ENCODE measurements around the gene EPHB2. TPM values are rescaled to one million over a fixed set of nuclear protein-coding genes. Genes with fewer than 3 reads are reported as not detected.

Gene EPHB2
- total and polyA plus RNA-seq, 8 donors = 0.13 to 88.1 (median 2.6) TPM; not detected in 1

DNA sequence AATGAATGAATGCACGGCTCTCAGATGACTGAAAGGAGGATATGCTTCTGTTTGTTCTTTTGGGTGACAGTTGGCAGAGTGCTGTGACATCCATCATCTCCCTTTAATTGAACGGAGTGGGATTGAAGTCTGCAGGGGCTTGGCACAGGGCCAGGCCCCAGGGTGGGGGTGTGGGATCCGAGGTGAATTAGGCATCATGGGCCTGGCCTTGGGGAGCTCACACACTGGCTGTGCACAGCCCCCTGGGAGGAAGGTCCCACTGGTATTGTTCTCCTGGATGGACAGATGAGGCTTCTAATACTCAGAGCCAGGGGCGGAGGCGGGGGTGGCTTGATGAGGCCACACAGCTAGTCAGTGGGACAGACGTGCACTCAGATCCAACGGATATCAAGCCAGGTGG is 19.3 kb downstream of the EPHB2 start:
- intact Hi-C loops (cut with DNase I; ENCODE audit: low total_unique reads) = no loop called here
- no peaks in the 10 kb centered on the region for H3K36me3 ChIP-seq
- TF ChIP-seq POLR2A (IDR thresholded peaks at IDR 0.05) (no peak), POLR2AphosphoS5 (IDR thresholded peaks at IDR 0.05) (no peak), EP300 (IDR thresholded peaks at IDR 0.05) (no peak)
- TF ChIP-seq, protein P1, sequence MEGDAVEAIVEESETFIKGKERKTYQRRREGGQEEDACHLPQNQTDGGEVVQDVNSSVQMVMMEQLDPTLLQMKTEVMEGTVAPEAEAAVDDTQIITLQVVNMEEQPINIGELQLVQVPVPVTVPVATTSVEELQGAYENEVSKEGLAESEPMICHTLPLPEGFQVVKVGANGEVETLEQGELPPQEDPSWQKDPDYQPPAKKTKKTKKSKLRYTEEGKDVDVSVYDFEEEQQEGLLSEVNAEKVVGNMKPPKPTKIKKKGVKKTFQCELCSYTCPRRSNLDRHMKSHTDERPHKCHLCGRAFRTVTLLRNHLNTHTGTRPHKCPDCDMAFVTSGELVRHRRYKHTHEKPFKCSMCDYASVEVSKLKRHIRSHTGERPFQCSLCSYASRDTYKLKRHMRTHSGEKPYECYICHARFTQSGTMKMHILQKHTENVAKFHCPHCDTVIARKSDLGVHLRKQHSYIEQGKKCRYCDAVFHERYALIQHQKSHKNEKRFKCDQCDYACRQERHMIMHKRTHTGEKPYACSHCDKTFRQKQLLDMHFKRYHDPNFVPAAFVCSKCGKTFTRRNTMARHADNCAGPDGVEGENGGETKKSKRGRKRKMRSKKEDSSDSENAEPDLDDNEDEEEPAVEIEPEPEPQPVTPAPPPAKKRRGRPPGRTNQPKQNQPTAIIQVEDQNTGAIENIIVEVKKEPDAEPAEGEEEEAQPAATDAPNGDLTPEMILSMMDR (IDR thresholded peaks at IDR 0.05) = no peak

DNA sequence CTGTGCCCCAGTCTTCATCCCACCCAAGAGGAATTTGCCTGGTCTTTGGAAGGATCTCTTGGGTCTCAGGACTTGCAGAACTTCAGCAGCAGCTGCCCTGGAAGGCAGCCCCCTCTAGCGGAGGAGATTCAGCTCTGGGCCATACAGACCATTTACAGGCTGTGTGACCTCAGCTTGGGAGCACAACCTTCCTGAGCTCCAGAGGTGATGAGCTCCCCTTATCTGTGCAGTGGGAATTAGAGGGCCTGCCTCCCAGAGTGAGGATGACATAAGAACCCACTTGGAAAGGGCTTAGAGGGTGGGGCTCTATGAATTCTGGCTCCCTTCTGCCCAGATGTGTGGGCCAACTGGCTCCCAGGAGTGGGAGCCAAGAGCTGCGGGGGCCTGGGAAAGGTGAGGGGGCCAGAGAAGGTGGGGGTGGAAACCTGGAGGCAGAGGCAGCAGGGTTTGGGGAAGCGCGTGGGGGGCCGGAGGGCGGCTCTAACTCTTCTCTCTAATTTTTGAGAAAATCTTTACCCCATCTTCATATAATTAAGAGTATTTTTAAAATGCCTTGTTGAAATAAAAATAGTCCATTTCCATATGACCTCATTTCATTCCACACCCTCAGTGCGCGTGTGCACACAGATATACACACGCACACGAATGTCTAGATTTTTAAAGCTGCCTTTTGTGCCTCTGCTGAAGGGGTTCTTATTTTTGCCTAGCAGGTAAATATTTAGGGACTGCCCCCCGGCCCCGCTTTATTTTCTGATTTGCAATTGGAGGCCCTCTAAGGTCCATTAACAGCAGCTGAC is 21.5 kb downstream of the EPHB2 start:
- no peak for TF ChIP-seq POLR2A (IDR thresholded peaks at IDR 0.05)
- TF ChIP-seq EP300 (IDR thresholded peaks at IDR 0.05) = no peak
- TF ChIP-seq, protein P1 (IDR thresholded peaks at IDR 0.05) = no peak
- no peak for TF ChIP-seq POLR2AphosphoS5 (IDR thresholded peaks at IDR 0.05)
- no peaks in the 10 kb centered on the region for H3K36me3 ChIP-seq
- intact Hi-C loops (cut with DNase I; ENCODE audit: low total_unique reads) = no loop called here
- H3K4me1 ChIP-seq = peaks cover 0 to 7% (median 0%) of the 10 kb centered on the region in 4 donors
- no peaks in the 10 kb centered on the region for H3K9me3 ChIP-seq
- H3K27ac ChIP-seq = no peak overlapping the region
- peak in 1 of 2 donors; percentile 62 for DNase-seq
- 84 to 89% (median 84%) methylated on average over 12 of the region's 12 CpGs for WGBS, 5 donors
- no peak overlapping the region for H3K4me3 ChIP-seq
- no peaks in the 10 kb centered on the region for H3K27me3 ChIP-seq

More for the DNA sequence above, 19.3 kb downstream of the EPHB2 start:
- DNase-seq = no peak
- Histone ChIP-seq H3K27ac (no peak overlapping the region), H3K4me1 (peaks cover 0 to 7% (median 0%) of the 10 kb centered on the region in 4 donors), H3K9me3 (no peaks in the 10 kb centered on the region), H3K27me3 (peaks cover 0 to 9% (median 2%) of the 10 kb centered on the region in 3 donors), H3K4me3 (no peak overlapping the region)
- 72 to 83% (median 76%) methylated on average over 7 of the region's 7 CpGs for WGBS, 5 donors

DNA sequence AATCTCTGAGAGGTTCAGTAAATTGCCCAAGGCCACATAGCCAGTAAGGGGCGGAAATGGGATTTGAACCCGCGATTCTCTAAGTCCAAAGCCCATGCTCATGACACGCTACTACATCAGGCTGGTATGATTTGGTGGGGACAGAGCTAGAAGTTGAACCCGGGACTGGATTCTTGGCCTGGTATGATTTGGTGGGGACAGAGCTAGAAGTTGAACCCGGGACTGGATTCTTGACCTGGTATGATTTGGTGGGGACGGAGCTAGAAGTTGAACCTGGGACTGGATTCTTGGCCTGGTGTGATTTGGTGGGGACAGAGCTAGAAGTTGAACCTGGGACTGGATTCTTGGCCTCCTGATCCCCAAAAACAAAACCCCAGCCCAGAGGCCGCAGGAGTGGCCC is 23.0 kb downstream of the EPHB2 start:
- no peak overlapping the region for H3K27ac ChIP-seq
- no peak for TF ChIP-seq EP300 (IDR thresholded peaks at IDR 0.05)
- TF ChIP-seq, protein P1 (IDR thresholded peaks at IDR 0.05) = no peak
- TF ChIP-seq POLR2AphosphoS5 (IDR thresholded peaks at IDR 0.05) = no peak
- TF ChIP-seq POLR2A (IDR thresholded peaks at IDR 0.05) = no peak
- 91 to 94% (median 93%) methylated on average over 7 to 8 of the region's 8 CpGs for WGBS, 5 donors
- intact Hi-C loops (cut with DNase I; ENCODE audit: low total_unique reads) = no loop called here
- H3K4me1 ChIP-seq = peaks cover 0 to 7% (median 0%) of the 10 kb centered on the region in 4 donors
- no peaks in the 10 kb centered on the region for H3K27me3 ChIP-seq
- no peaks in the 10 kb centered on the region for H3K9me3 ChIP-seq
- no peak overlapping the region for H3K4me3 ChIP-seq
- H3K36me3 ChIP-seq = no peaks in the 10 kb centered on the region
- no peak for DNase-seq

DNA sequence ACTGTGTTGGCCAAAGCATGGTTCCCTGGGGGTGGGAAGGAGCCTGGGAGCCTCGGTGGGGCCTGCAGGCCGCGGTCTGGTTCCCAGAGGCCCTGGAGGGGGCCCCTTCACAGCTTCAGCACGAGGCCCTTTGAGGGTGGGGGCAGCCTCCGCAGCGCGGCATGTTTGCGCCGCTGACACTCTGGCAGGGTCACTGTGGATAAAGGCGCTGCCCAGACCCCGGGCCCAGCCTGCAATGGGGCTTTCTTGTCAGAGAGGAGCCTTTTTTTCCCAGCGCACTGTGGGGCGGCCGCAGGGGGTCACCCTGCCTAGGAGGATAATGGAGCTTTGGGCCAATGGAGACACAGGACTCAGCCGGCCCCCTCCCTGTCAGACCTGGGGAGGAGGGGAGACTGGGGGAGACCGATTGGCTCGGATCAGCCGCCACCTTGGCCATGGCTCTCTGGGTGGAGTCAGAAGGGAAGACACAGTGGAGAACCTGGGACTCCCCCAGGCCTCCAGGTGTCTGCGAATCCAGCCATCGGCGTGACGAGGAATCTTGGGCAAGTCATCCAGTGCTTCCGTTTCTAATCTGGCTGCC is 26.0 kb downstream of the EPHB2 start:
- WGBS, 5 donors = 79 to 84% (median 82%) methylated on average over 19 to 23 of the region's 23 CpGs
- peak in 1 of 2 donors; percentile 48 for DNase-seq
- TF ChIP-seq POLR2AphosphoS5 (IDR thresholded peaks at IDR 0.05) (no peak), POLR2A (IDR thresholded peaks at IDR 0.05) (no peak), EP300 (IDR thresholded peaks at IDR 0.05) (no peak)
- TF ChIP-seq, protein P1 (IDR thresholded peaks at IDR 0.05) = no peak
- intact Hi-C loops (cut with DNase I; ENCODE audit: low total_unique reads) = no loop called here
- no peaks in the 10 kb centered on the region for H3K36me3 ChIP-seq
- H3K4me3 ChIP-seq = no peak overlapping the region
- H3K27me3 ChIP-seq = peaks cover 0 to 13% (median 0%) of the 10 kb centered on the region in 3 donors
- H3K27ac ChIP-seq = no peak overlapping the region
- no peaks in the 10 kb centered on the region for H3K9me3 ChIP-seq
- H3K4me1 ChIP-seq = no peaks in the 10 kb centered on the region
